SK-N-SH treated with all-trans-retinoic acid at 6 μM for 48 hours (cell line): ENCODE data around the gene PPP6R2.

ENCODE experiments used
- ESRRG ChIP-seq: fragments of 250-450 bp; sonication (Bioruptor Pico); IDR thresholded peaks from 2 replicates; pipeline ENCODE4 v1.6.1; 2021; ENCODE audit warnings: mild to moderate bottlenecking
- TOX ChIP-seq: fragments of 250-450 bp; sonication (Bioruptor Pico); IDR thresholded peaks from 2 replicates; pipeline ENCODE4 v1.8.0; 2021; ENCODE audit warnings: mild to moderate bottlenecking, moderate library complexity, borderline replicate concordance

GRCh38 chr22:50486561-50487289, 143.6 kb downstream of the PPP6R2 start, which contains the start of gene MIOX:
- TF ChIP-seq ESRRG (CRISPR knock-in tag) (no peak), TOX (no peak)
